A549 (cell line): ENCODE measurements around the gene KANSL1.

ENCODE experiments used
- CTCF ChIP-seq: fragments of >200 bp; sonication (Bioruptor Twin); formaldehyde crosslinking; IDR thresholded peaks from 3 replicates; pipeline ENCODE4 v1.5.1; 2016
- EP300 ChIP-seq, 2 experiments: fragments of >200 bp; sonication (Bioruptor Twin); formaldehyde crosslinking; IDR thresholded peaks; 2 replicates in 1 of 2; 3 replicates in 1 of 2; pipeline ENCODE4 v1.6.1; 2016 to 2017

- TF ChIP-seq CTCF, result no peak
- no peak for TF ChIP-seq EP300 (IDR thresholded peaks at IDR 0.05)
Observed at GRCh38 chr17:46081018-46081320, 112.3 kb downstream of the KANSL1 start.
